ENCODE measurements around the gene ALDH1B1.

ALDH1B1 gene

GRCh38 chr9:38441347-38442085 is 49.0 kb downstream of the ALDH1B1 start:
- DNase-seq = no peak

GRCh38 chr9:38442473-38443096 is 50.1 kb downstream of the ALDH1B1 start:
- DNase-seq = no peak

- DNase-seq = no peak
Observed at GRCh38 chr9:38443181-38443580, 50.7 kb downstream of the ALDH1B1 start.

GRCh38 chr9:38443597-38443996 is 51.1 kb downstream of the ALDH1B1 start:
- no peak for DNase-seq

GRCh38 chr9:38445154-38446043 is 52.9 kb downstream of the ALDH1B1 start:
- no peak for DNase-seq

GRCh38 chr9:38447703-38448102 is 55.2 kb downstream of the ALDH1B1 start:
- DNase-seq = no peak

Data from central memory CD4-positive, alpha-beta T cell (primary cell).